Body of pancreas (tissue), 4 donors: Measurements from ENCODE around the gene GOLGA3. TPM values are rescaled to one million over a fixed set of nuclear protein-coding genes. Genes with fewer than 3 reads are reported as not detected.

Experiments used
- ATAC-seq: fragments of 150-250 bp; one replicate; pipeline ENCODE4 v1.9.1; 2016
- DNase-seq, 4 donors: peaks; one replicate each; pipeline ENCODE4 v3.0.0-alpha.2; 2019
- H3K27ac ChIP-seq, 4 donors: fragments of 200-600 bp; sonication (generic); 1 replicate in 3 of 4; 2 replicates in 1 of 4; pipeline versions ENCODE4 v1.5.1 to v1.6.1; 2016 to 2019; ENCODE audit warnings: mild to moderate bottlenecking in 1 of 4, mixed read lengths in 1 of 4, moderate library complexity in 1 of 4
- H3K27me3 ChIP-seq, 2 donors: fragments of 200-600 bp; sonication (generic); one replicate each; pipeline ENCODE4 v1.6.0; 2016; ENCODE audit warnings: mild to moderate bottlenecking in 1 of 2
- H3K36me3 ChIP-seq, 2 donors: fragments of 200-600 bp; sonication (generic); replicated peaks in 1 of 2; 2 replicates each; pipeline ENCODE4 v1.5.1; 2016; ENCODE audit warnings: low read depth in 2 of 2; ENCODE audit not compliant: insufficient read depth in 1 of 2
- H3K4me1 ChIP-seq: fragments of 200-600 bp; sonication (generic); one replicate; pipeline ENCODE4 v1.6.0; 2016
- H3K4me3 ChIP-seq, 2 donors: fragments of 200-600 bp; sonication (generic); 1 replicate in 1 of 2; 2 replicates in 1 of 2; pipeline ENCODE4 v1.5.1; 2016 to 2019
- H3K9me3 ChIP-seq, 3 donors: fragments of 200-600 bp; sonication (generic); 1 replicate in 2 of 3; 2 replicates in 1 of 3; pipeline ENCODE4 v1.5.1; 2016
- POLR2A ChIP-seq, 3 donors: fragments of 450-650 bp; IDR thresholded peaks; one replicate each; pipeline ENCODE4 v1.6.1; 2016; ENCODE audit warnings: antibody characterized with exemption in 3 of 3, mild to moderate bottlenecking in 2 of 3
- WGBS, 2 donors: methylation state at CpG; one replicate each; pipeline ENCODE4 v1.1.5; 2017; 5-methylcytosine and 5-hydroxymethylcytosine counted together
- intact Hi-C: fragments of 100-400 bp; cut with DNase I; formaldehyde crosslinking; loops from one replicate; pipeline ENCODE4 v1.15.1; 2023
- total RNA-seq, 2 donors: library from RNA; depleted of rRNA; stranded (reverse); fragments of >200 nt; gene quantifications; one replicate each; pipeline ENCODE4 v1.1.0, GENCODE V29; 2016
- TF ChIP-seq, protein P1 (sequence below), 7 experiments: fragments of 450-650 bp in 4 of 7; fragments of 200-600 bp in 3 of 7; sonication (generic) in 3 of 7; IDR thresholded peaks; one replicate each; pipeline ENCODE4 v1.5.1; 2016 to 2019; ENCODE audit warnings: antibody characterized with exemption in 7 of 7

GOLGA3 gene
- total RNA-seq, 2 donors from 2014 or later = 57.3 to 98.6 TPM

DNA sequence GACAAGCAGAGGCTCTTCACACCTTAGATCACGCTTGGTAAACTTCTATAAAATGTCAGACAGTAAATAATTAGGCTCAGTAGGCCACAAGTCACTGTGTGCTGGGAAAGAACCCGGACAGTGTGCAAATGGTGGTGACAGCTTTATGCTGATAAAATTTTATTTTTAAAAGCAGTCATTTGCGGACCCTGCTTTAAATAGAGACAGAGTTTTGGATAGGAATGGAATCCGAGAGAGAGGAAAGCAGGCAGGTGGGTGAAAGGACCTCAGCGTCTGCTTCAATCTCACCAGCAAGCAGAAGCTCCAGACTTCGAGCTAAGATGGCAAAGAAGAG, 88.4 kb downstream of the GOLGA3 start:
- Histone ChIP-seq H3K4me1 (no peaks in the 10 kb centered on the region), H3K9me3 (no peaks in the 10 kb centered on the region), H3K4me3 (no peak overlapping the region), H3K27ac (no peak overlapping the region), H3K36me3 (peaks cover 5 to 49% of the 10 kb centered on the region in 2 donors), H3K27me3 (no peaks in the 10 kb centered on the region)
- TF ChIP-seq POLR2A (IDR thresholded peaks at IDR 0.05) = no peak
- TF ChIP-seq, protein P1, sequence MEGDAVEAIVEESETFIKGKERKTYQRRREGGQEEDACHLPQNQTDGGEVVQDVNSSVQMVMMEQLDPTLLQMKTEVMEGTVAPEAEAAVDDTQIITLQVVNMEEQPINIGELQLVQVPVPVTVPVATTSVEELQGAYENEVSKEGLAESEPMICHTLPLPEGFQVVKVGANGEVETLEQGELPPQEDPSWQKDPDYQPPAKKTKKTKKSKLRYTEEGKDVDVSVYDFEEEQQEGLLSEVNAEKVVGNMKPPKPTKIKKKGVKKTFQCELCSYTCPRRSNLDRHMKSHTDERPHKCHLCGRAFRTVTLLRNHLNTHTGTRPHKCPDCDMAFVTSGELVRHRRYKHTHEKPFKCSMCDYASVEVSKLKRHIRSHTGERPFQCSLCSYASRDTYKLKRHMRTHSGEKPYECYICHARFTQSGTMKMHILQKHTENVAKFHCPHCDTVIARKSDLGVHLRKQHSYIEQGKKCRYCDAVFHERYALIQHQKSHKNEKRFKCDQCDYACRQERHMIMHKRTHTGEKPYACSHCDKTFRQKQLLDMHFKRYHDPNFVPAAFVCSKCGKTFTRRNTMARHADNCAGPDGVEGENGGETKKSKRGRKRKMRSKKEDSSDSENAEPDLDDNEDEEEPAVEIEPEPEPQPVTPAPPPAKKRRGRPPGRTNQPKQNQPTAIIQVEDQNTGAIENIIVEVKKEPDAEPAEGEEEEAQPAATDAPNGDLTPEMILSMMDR (IDR thresholded peaks at IDR 0.05) = no peak
- intact Hi-C loops = no loop called here
- ATAC-seq (no peak), DNase-seq (no peak)
- 77 to 85% methylated on average over 6 of the region's 6 CpGs for WGBS, 2 donors

DNA sequence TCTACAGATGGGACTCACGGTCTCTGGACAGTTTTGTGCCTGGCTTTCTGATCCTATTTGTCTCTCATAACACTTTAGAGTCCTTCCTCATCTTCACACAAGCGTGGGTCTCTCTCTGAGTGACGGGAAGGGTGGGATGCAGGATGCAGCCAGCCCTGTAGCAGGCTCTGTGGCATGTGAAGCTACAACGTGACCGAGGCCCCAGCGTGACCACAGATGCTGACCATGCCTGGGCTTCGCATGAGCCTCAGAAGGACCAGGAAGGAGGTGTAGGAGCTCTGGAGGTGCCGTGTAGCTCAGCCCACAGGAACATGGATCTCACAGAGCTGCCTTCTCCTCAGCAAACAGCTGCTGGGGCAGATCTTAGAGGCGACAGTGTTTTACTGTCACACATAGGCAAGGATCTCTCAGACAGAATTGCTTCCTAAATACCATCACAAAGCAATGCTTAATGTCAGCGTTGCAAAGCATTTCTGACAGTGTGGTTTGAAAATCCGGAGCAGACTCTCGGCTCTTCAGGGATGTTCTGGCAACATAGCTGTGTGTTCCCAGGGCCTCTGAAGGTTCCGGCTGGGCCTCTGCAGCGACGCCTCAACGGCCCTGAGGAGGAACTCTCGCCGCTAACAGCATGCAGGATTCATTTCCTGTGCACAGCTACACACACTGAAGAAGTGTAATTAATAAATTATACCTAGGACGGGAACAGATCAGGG, 88.9 kb downstream of the GOLGA3 start:
- Histone ChIP-seq H3K36me3 (peaks cover 7 to 47% of the 10 kb centered on the region in 2 donors), H3K27me3 (no peaks in the 10 kb centered on the region), H3K4me1 (no peaks in the 10 kb centered on the region), H3K4me3 (no peak overlapping the region), H3K9me3 (no peaks in the 10 kb centered on the region), H3K27ac (no peak overlapping the region)
- DNase-seq = no peak
- intact Hi-C loops = no loop called here
- 90 to 94% methylated on average over 13 to 19 of the region's 19 CpGs for WGBS, 2 donors
- TF ChIP-seq POLR2A (IDR thresholded peaks at IDR 0.05) = no peak
- TF ChIP-seq, protein P1 (IDR thresholded peaks at IDR 0.05) = no peak
- ATAC-seq = no peak

DNA sequence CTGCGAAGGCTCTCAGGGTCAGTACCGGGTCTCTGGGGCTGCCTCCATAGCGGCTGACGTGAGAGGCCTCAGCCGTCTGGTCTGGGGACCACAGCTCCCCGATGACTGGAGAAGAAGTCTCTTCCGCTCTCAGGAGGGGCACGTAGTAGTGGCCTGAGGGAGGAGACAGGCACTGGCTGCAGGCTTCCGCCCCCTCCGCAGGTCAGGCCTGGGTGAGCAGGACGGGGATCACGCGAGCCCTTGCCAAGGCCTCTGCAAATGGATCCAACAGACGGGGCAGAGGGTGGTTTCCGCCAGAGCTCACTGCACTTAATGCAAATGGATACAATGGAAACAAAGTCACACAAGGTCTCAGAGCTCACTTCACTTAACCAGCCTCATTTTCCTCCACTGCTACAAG, 91.8 kb downstream of the GOLGA3 start:
- no peak overlapping the region for H3K4me3 ChIP-seq
- peaks cover 11 to 61% of the 10 kb centered on the region in 2 donors for H3K36me3 ChIP-seq
- no peaks in the 10 kb centered on the region for H3K27me3 ChIP-seq
- no peaks in the 10 kb centered on the region for H3K9me3 ChIP-seq
- H3K4me1 ChIP-seq = no peaks in the 10 kb centered on the region
- no peak overlapping the region for H3K27ac ChIP-seq
- TF ChIP-seq POLR2A (IDR thresholded peaks at IDR 0.05) = no peak
- TF ChIP-seq, protein P1 (IDR thresholded peaks at IDR 0.05) = no peak
- DNase-seq (no peak), ATAC-seq (no peak)
- WGBS, 2 donors = 96 to 97% methylated on average over 15 of the region's 15 CpGs
- intact Hi-C loops = no loop called here

DNA sequence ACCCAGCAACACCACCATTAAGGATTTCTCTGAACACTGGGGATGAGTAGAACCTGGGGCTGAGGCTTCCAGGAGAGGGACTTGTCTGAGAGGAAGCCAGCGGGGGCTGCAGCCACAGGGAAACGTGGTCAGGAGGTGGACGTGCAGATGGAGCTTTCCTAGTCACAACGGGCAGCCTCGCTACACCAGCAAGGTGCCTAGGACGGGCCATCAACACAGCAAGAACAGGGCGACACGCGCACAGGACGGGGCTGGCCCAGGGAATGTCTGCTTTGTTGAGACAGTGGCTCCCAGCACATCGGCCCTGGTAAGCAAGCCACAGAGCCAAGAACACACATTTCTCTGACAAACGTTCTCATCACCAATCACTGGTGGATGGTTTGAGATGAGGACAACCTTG, 92.3 kb downstream of the GOLGA3 start:
- ATAC-seq (no peak), DNase-seq (no peak)
- intact Hi-C loops = no loop called here
- Histone ChIP-seq H3K4me3 (no peak overlapping the region), H3K4me1 (no peaks in the 10 kb centered on the region), H3K36me3 (peaks cover 11 to 63% of the 10 kb centered on the region in 2 donors), H3K9me3 (no peaks in the 10 kb centered on the region), H3K27ac (no peak overlapping the region), H3K27me3 (no peaks in the 10 kb centered on the region)
- TF ChIP-seq, protein P1 (IDR thresholded peaks at IDR 0.05) = no peak
- TF ChIP-seq POLR2A (IDR thresholded peaks at IDR 0.05) = no peak
- WGBS, 2 donors = 88 to 93% methylated on average over 11 to 12 of the region's 12 CpGs

DNA sequence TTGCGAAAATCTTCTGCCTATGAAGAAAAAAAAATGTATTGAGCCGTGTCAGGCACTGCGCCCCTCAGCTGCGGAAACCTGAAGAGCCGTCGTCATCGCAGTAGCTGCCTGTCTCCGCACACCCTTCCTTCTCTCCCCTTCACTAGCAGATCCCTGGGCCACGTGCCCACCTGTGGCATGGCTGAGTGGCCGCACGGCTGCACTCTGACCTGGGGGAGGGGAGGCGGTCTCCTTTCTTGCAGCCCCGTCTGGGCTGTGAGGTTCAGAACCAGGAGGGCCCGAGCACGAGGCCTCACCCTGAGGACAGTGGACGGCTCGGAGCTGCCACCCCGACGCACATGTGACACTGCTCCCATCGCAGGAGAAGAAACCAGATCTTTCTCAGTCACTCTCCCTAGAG, 93.2 kb downstream of the GOLGA3 start:
- 88 to 93% methylated on average over 20 of the region's 20 CpGs for WGBS, 2 donors
- Histone ChIP-seq H3K9me3 (no peaks in the 10 kb centered on the region), H3K27ac (no peak overlapping the region), H3K36me3 (peaks cover 11 to 60% of the 10 kb centered on the region in 2 donors), H3K4me1 (no peaks in the 10 kb centered on the region), H3K27me3 (no peaks in the 10 kb centered on the region), H3K4me3 (no peak overlapping the region)
- DNase-seq (no peak), ATAC-seq (no peak)
- intact Hi-C loops = no loop called here
- no peak for TF ChIP-seq POLR2A (IDR thresholded peaks at IDR 0.05)
- TF ChIP-seq, protein P1 (IDR thresholded peaks at IDR 0.05) = no peak
